Cerebellar nuclear complex (tissue), 1 donor: Measurements from ENCODE around the gene DOCK9.

Experiments used
- DNase-seq, 2 experiments: peaks; one replicate each; lab custom pipeline; 2025; lab: John Stamatoyannopoulos, UW

DOCK9 gene

GRCh38 chr13:98797456-98797855 is 180.4 kb downstream of the DOCK9 start:
- DNase-seq = no peak

GRCh38 chr13:98796798-98797197 is 181.1 kb downstream of the DOCK9 start:
- DNase-seq = no peak

GRCh38 chr13:98796191-98796590 is 181.7 kb downstream of the DOCK9 start:
- DNase-seq = no peak

GRCh38 chr13:98795220-98795619 is 182.6 kb downstream of the DOCK9 start:
- no peak for DNase-seq

- DNase-seq = no peak
Observed at GRCh38 chr13:98794498-98794897, 183.4 kb downstream of the DOCK9 start.

GRCh38 chr13:98792785-98793495 is 184.9 kb downstream of the DOCK9 start:
- no peak for DNase-seq

GRCh38 chr13:98792321-98792720 is 185.5 kb downstream of the DOCK9 start:
- DNase-seq = no peak

- DNase-seq = no peak
Observed at GRCh38 chr13:98791611-98792010, 186.3 kb downstream of the DOCK9 start.

GRCh38 chr13:98787996-98788395 is 189.9 kb downstream of the DOCK9 start:
- DNase-seq = no peak

- DNase-seq = no peak
Observed at GRCh38 chr13:98787173-98787572, 190.7 kb downstream of the DOCK9 start.

GRCh38 chr13:98786023-98786422 is 191.8 kb downstream of the DOCK9 start:
- DNase-seq = no peak

GRCh38 chr13:98785405-98785804 is 192.5 kb downstream of the DOCK9 start:
- no peak for DNase-seq

GRCh38 chr13:98784666-98785065 is 193.2 kb downstream of the DOCK9 start:
- no peak for DNase-seq

- no peak for DNase-seq
Observed at GRCh38 chr13:98783856-98784478, 193.9 kb downstream of the DOCK9 start.

GRCh38 chr13:98782654-98783053 is 195.2 kb downstream of the DOCK9 start:
- DNase-seq = no peak

- DNase-seq = no peak
Observed at GRCh38 chr13:98781905-98782304, 196.0 kb downstream of the DOCK9 start.

GRCh38 chr13:98781470-98781869 is 196.4 kb downstream of the DOCK9 start:
- DNase-seq = no peak

GRCh38 chr13:98781045-98781444 is 196.8 kb downstream of the DOCK9 start:
- no peak for DNase-seq

- DNase-seq = no peak
Observed at GRCh38 chr13:98780451-98780850, 197.4 kb downstream of the DOCK9 start.

- no peak for DNase-seq
Observed at GRCh38 chr13:98779695-98780094, 198.2 kb downstream of the DOCK9 start.

- DNase-seq = no peak
Observed at GRCh38 chr13:98778749-98779148, 199.1 kb downstream of the DOCK9 start.

- DNase-seq = no peak
Observed at GRCh38 chr13:98776644-98777043, 201.2 kb downstream of the DOCK9 start.

GRCh38 chr13:98775844-98776598 is 201.8 kb downstream of the DOCK9 start:
- DNase-seq = no peak
